ENCODE measurements around the gene NKD2.

NKD2 gene

DNA sequence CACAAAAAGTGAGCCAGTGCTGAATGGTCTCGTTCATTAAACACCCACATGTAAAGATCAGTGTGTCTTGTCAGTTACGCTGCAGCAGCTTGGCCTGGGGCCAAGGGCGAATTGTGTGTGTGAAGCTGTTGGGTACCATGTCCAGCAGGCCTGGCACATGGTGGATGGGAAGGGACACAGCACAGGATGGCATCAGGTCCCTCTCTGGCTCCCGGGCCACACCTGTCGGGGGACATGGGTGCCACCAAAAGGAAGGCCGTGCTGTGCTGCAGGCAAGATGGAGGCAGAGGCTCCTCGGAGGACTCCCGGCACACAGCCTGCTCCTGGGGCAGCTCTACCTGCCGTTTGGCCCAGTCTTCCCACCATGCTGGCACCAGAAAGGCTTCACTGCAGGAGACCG, 32.0 kb downstream of the NKD2 start:
- DNase-seq (ENCODE audit: extremely low read depth, insufficient read length): no peak
- Histone ChIP-seq H3K27me3 (replicated peaks; ENCODE audit: control insufficient read depth, insufficient read depth, low read length) (no peaks in the 10 kb centered on the region), H3K4me3 (replicated peaks; ENCODE audit: low read depth, low read length) (no peak overlapping the region), H3K36me3 (ENCODE audit: control insufficient read depth, insufficient read depth, low read length) (no peaks in the 10 kb centered on the region)
- TF ChIP-seq, protein P1, sequence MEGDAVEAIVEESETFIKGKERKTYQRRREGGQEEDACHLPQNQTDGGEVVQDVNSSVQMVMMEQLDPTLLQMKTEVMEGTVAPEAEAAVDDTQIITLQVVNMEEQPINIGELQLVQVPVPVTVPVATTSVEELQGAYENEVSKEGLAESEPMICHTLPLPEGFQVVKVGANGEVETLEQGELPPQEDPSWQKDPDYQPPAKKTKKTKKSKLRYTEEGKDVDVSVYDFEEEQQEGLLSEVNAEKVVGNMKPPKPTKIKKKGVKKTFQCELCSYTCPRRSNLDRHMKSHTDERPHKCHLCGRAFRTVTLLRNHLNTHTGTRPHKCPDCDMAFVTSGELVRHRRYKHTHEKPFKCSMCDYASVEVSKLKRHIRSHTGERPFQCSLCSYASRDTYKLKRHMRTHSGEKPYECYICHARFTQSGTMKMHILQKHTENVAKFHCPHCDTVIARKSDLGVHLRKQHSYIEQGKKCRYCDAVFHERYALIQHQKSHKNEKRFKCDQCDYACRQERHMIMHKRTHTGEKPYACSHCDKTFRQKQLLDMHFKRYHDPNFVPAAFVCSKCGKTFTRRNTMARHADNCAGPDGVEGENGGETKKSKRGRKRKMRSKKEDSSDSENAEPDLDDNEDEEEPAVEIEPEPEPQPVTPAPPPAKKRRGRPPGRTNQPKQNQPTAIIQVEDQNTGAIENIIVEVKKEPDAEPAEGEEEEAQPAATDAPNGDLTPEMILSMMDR (IDR thresholded peaks at IDR 0.05; ENCODE audit: insufficient read depth, low read length, poor library complexity, severe bottlenecking): no peak

DNA sequence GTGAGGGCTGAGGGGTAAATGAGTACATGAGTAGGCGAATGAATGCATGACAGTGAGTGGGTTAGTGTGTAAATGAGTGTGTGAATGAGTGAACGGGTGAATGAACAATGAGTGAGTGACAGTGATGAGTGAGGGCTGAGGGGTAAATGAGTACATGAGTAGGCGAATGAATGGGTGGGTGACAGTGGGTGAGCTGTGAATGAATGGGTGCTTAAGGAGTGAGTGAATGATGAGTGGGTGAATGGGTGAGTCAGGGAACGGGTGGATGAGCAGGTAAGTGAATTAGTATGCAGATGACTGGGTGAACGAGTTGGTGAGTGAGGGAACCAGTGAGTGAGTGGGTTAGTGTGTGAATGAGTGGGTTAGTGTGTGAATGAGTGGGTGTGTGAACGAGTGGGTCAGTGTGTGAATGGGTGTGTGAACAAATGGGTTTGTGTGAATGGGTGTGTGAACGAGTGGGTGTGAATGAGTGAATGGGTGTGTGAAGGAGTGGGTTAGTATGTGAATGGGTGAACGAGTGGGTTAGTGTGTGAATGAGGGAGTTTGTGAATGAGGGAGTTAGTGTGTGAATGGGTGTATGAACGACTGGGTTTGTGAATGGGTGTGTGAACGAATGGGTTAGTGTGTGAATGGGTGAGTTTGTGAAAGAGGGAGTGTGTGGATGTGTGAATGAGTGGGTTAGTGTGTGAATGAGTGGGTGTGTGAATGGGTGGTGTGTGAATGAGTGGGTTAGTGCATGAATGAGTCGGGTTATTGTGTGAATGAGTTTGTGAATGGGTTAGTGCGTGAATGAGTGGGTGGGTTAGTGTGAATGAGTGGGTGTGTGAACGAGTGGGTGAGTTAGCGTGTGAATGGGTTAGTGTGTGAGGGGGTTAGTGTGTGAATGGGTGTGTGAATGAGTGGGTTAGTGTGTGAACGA, 32.9 kb downstream of the NKD2 start:
- H3K36me3 ChIP-seq (ENCODE audit: control insufficient read depth, insufficient read depth, low read length): no peaks in the 10 kb centered on the region
- TF ChIP-seq, protein P1 (IDR thresholded peaks at IDR 0.05; ENCODE audit: insufficient read depth, low read length, poor library complexity, severe bottlenecking): no peak
- H3K4me3 ChIP-seq (replicated peaks; ENCODE audit: low read depth, low read length): no peak overlapping the region
- no peaks in the 10 kb centered on the region for H3K27me3 ChIP-seq (replicated peaks; ENCODE audit: control insufficient read depth, insufficient read depth, low read length)
- no peak for DNase-seq (ENCODE audit: extremely low read depth, insufficient read length)

DNA sequence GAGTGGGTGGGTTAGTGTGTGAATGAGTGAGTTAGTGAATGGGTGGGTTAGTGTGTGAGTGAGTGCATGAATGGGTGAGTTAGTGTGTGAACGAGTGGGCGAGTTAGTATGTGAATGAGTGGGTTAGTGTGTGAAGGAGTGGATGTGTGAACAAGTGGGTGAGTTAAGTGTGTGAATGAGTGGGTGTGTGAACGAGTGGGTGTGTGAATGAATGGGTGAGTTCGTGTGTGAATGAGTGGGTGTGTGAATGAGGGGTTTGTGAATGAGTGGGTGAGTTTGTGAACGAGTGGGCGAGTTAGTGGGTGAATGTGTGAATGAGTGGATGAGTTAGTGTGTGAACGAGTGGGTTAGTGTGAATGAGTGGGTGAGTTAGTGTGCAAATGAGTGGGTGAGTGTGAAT, 34.0 kb downstream of the NKD2 start:
- H3K4me3 ChIP-seq (replicated peaks; ENCODE audit: low read depth, low read length): no peak overlapping the region
- TF ChIP-seq, protein P1 (IDR thresholded peaks at IDR 0.05; ENCODE audit: insufficient read depth, low read length, poor library complexity, severe bottlenecking): no peak
- H3K27me3 ChIP-seq (replicated peaks; ENCODE audit: control insufficient read depth, insufficient read depth, low read length): no peaks in the 10 kb centered on the region
- H3K36me3 ChIP-seq (ENCODE audit: control insufficient read depth, insufficient read depth, low read length): no peaks in the 10 kb centered on the region
- no peak for DNase-seq (ENCODE audit: extremely low read depth, insufficient read length)

DNA sequence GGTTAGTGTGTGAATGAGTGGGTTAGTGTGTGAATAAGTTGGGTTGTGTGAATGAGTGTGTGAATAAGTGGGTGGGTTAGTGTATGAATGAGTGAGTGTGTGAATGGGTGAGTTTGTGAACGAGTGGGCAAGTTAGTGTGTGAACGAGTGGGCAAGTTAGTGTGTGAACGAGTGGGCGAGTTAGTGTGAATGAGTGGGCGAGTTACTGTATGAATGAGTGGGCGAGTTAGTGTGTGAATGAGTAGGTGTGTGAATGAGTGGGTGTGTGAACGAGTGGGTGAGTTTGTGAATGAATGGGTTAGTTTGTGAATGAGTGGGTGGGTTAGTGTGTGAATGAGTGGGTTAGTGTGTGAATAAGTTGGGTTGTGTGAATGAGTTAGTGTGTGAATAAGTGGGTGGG, 34.7 kb downstream of the NKD2 start:
- Histone ChIP-seq H3K36me3 (ENCODE audit: control insufficient read depth, insufficient read depth, low read length) (no peaks in the 10 kb centered on the region), H3K4me3 (replicated peaks; ENCODE audit: low read depth, low read length) (no peak overlapping the region), H3K27me3 (replicated peaks; ENCODE audit: control insufficient read depth, insufficient read depth, low read length) (no peaks in the 10 kb centered on the region)
- TF ChIP-seq, protein P1 (IDR thresholded peaks at IDR 0.05; ENCODE audit: insufficient read depth, low read length, poor library complexity, severe bottlenecking): no peak
- no peak for DNase-seq (ENCODE audit: extremely low read depth, insufficient read length)

DNA sequence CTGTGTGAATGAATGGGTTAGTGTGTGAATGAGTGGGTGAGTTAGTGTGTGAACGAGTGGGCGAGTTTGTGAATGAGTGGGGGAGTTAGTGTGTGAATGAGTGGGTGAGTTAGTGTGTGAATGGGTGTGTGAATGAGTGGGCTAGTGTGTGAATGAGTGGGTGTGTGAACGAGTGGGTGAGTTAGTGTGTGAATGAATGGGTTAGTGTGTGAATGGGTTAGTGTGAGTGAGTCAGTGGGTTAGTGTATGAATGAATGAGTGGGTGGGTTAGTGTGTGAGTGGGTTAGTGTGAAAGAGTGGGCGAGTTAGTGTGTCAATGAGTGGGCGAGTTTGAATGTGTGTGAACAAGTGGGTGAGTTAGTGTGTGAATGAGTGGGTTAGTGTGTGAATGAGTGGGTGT, 35.5 kb downstream of the NKD2 start:
- no peaks in the 10 kb centered on the region for H3K27me3 ChIP-seq (replicated peaks; ENCODE audit: control insufficient read depth, insufficient read depth, low read length)
- no peak overlapping the region for H3K4me3 ChIP-seq (replicated peaks; ENCODE audit: low read depth, low read length)
- DNase-seq (ENCODE audit: extremely low read depth, insufficient read length): no peak
- TF ChIP-seq, protein P1 (IDR thresholded peaks at IDR 0.05; ENCODE audit: insufficient read depth, low read length, poor library complexity, severe bottlenecking): no peak
- no peaks in the 10 kb centered on the region for H3K36me3 ChIP-seq (ENCODE audit: control insufficient read depth, insufficient read depth, low read length)

Data from GM06990 (cell line).